CD4-positive, alpha-beta T cell treated with Interleukin-10 for 1 hour (primary cell): ENCODE measurements around the gene DNAJB12.
"Not testable (repeated sequence)": the region's sequence is repeated elsewhere in the genome, so short reads cannot be mapped to it uniquely, and the experiment has no call there.

Source experiments
- DNase-seq: peaks from one replicate; pipeline ENCODE4 v3.0.0-alpha.2; 2020

Gene DNAJB12

GRCh38 chr10:72353028-72353964 is 1.4 kb downstream of the DNAJB12 start:
- DNase-seq: no peak

DNA sequence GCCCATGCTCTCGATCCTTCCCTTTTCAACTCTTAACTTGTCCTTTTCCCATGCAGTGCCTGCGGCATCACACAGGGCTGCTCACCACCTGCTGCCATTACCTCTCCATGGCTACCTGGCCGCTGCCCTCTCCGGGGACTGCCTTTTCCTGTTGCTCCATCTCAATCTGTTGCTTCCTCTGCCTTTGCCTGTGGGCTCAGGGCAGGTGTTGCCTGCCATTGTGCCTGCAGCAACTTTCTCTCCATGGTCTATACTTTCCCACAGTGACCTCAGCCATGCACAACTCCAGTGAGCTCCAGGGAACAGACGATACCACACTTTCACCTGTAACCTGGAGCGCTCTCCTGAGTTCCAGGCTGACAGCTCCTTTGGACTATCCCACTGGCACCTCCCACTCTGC is 3.2 kb downstream of the DNAJB12 start:
- no peak for DNase-seq

DNA sequence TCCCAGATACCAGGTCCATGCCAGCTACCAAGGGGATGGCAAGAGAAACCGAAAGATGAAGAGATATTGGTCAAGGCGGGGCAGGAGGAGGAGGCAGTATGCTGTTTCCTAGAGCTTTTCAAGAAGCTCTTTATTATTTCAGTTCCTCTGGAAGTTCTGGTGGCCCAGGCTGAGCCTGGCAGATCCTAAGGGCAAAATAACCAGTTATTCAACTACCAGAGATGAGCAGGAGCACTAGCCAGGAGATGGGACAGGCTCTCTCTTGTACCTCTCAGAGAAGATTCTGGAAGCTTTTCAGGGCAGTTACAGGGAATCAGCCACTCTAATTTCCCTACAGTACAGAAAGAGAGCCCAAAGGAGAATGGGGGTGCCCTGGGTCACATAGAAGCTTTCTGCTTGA is 5.3 kb downstream of the DNAJB12 start:
- no peak for DNase-seq

DNA sequence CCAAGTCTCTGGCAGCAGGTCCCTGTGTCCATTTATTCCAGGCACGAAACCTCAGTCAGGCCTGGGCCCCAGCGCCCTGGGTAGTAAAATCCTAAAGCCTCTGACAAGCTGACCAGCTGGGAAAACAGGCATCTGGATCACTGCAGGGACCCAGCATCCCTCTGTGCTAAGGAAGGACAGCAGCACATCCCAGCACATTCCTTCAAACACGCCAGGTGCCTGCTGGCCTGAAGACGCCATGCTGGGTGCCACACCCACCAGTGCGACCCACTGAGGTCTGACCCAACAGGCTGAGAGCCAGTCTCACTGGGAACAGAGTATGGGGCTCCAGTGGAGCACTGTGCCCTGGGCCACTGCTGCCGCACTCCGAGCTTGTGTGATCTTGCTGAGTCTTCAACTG is 6.4 kb downstream of the DNAJB12 start:
- DNase-seq: no peak

GRCh38 chr10:72346117-72346516 is 8.6 kb downstream of the DNAJB12 start:
- DNase-seq: not testable (repeated sequence)

DNA sequence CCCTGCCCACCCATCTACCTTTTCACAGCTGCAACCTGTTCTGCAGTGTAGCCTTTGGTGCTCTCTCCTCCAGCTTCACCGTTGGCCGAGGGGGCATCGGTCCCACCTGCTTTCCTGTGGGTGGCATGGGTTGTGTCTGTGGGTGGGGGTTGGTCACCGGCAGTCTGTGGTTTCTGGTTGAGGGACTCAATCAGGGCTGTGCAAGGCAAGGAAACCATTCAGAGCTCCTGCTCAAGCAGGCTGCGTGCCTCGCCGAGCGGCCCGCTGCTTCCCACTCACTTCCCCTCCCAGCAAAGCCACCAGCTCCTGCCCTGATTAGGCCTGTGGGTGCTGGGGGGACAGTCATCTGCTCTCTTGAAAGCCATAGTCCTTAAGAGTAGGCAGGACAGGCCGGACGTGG is 9.8 kb downstream of the DNAJB12 start:
- DNase-seq: no peak

- DNase-seq: no peak
These were observed 11.8 kb downstream of the DNAJB12 start for GRCh38 chr10:72342911-72343310.

DNA sequence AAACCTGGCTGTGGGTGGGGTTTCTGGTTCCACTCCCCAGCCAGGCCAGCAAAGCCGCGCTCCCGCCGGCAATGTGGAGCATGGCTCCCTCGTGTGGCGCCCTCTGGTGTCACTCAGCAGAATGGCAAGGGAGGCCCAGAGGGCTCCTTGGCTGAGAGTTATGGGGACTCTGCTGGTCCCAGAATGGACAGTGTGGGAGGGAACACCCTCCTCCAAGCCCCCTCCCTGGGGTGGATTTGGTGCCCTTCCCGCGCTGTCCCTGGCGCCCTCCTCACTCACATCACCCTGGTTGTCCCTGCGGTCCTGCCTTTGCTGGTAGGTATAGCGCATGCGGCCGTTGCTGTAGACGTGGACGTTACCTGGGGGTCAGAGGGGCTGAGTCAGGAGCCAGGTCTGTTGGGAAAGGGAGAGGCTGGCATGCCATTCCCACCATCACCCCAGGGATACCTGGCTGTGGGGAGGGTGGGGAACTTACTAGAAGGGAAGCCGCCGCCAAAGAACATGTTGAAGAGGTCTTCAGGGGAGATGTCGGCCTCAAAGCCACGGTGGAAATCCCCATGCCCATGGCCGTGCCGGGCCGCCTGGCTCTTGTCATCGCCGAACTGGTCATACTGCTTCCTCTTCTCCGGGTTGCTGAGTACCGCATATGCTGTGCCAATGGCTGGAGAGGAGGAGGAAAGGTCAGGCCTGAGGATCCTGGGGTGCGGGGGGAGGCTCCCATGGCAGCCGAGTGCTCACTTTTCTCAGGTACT is 14.0 kb downstream of the DNAJB12 start:
- DNase-seq: peak; percentile 82

DNA sequence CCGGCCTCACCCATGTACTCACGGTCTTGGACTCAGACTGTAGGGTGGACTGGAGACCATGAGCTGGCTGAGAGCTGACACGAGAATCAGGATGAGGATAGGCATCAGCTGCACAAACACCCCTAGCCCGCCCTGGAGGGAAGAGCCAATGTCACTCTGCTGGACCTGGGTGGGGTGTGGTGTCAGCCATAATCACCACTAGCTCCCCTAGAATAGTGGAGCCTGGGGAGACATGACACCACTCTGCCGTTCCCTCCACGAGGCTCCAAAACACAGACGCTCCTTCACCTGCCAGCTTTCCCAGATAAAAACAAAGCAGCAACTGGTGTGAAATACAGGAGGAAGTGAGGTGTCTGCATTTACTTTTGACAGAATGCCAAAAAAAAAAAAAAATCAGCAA is 16.5 kb downstream of the DNAJB12 start:
- no peak for DNase-seq

DNA sequence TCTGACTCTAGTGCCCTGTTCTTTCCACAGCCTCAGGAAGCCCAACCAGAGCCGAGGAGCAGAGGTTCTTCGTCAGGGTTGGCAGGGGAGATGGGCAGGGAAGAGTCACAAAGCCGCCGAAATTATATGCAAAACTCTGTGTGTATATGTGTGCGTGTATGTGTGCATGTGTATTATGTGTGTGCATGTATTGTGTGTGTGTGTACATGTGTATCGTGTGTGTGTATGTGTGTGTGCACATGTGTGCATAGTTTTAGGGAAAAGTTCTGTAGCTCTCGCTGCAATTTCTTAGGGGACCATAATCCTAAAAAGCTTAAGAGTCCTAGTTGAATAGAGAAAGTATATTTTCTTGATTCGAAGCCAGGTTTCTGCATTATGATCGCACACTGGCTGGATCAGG is 17.0 kb downstream of the DNAJB12 start:
- no peak for DNase-seq

GRCh38 chr10:72337039-72337629 is 17.6 kb downstream of the DNAJB12 start:
- peak; percentile 71 for DNase-seq

- no peak for DNase-seq
These were observed 18.3 kb downstream of the DNAJB12 start for GRCh38 chr10:72336259-72337038.

DNA sequence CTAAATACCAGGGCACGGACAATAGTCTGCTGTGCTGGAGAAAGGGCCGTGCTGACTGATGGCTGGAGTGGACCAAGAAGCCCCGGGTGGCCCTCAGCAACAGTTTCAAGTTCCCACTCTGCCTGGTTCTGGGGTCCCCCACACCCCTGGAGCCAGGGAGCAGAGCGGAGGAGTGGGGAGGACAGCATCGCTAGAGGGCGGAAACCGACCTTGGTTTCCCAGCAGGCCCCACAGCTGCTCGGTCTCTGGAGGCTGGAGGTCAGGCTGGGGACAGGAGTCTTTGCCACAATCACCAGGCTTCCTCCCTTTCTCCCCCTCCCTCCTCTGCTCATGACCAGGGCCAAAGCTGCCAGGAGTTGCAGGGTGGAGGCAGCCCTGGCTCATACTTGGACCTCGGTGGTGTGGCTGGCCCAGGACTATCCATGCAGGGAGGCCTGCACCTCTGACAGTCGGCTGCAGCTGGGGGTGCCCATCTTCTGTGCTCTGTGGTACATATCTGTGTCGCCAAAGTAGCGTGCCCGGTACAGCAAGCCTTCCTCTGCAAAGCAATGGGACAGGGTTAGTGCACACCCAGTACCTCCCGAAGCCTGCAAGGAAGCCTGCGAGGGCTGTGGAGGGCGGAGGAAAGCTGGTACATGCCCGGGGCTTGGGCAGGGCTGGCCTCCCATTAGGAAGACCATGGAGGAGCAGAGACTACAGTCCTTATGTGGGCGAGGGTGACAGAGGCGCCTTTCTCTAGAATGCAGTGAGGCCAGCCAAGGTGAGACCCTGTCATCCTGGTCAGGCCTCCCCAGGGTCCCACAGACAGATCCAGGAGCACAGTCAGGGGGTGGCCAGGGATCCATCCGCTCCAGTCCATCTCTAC is 19.1 kb downstream of the DNAJB12 start:
- DNase-seq: peak; percentile 58

DNA sequence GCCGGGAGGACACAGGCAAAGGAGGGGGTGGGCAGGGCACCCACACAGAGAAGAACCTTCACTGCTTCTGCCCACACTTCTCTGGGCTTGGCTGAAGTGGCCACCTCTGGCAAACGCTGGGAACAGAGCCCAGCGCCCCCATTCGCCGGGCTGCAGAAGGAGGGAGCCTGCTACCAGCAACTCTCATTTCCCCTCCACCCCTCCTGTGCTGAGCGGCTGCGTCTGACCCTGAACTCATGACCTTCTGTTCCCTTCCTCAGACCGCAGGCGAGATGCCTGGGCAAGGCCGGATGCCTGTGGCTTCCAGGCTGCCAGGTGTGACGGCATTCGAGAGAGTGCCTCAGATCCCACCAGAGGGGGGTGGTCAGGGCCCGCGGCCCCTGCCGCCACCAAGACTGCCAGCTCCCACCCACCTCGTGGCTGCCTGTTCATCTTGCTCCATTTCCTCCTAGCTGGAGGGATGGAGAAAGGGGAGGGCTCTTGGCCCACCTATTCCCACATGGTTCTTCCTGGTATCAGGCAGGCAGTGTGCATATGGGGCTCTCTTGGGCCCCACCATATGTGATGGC is 19.8 kb downstream of the DNAJB12 start:
- DNase-seq: peak; percentile 89

- no peak for DNase-seq
These were observed 20.4 kb downstream of the DNAJB12 start for GRCh38 chr10:72334196-72334824.

DNA sequence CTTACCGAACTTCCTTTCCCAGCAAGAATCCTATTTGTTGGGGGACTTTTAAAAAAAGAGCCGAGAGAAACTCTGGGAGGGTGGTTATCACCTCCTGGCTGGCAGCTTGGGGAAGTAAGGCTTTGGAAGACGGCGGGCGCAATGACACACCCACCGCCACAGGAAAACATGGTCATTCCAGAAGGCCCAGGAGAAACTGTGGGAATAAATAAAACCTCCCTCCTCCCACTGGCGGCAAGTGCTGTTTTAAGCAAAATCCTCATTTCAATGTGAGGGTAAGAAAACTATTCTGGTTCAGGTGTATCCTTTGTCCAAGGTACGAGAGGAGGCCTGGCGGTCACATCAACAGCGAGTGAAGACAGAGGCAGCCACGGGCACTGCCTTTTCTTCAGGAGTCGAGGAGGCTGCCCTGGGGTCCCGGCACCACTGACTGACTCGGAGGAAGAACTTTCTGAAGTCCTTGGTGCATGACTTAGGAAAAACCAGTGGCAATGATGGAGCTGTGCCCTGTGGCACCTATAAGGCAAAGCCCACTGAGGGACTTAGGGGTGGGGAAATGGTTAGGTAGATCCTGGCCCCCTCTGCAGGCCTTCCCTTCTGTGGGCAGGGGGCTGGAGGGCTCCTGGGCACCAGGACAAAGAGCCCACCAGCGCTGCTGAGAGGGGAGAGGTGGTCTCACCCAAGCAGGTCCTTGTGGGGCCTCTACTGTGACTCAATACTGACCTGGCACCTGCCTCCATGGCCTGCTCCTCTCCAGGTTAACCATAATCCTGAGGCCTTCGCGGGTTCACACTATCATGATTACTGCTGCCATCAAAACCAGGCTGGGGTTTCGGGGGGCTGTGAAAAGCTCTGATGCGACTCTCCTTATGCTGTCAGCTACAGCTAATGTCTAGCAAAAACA is 21.4 kb downstream of the DNAJB12 start:
- no peak for DNase-seq

DNA sequence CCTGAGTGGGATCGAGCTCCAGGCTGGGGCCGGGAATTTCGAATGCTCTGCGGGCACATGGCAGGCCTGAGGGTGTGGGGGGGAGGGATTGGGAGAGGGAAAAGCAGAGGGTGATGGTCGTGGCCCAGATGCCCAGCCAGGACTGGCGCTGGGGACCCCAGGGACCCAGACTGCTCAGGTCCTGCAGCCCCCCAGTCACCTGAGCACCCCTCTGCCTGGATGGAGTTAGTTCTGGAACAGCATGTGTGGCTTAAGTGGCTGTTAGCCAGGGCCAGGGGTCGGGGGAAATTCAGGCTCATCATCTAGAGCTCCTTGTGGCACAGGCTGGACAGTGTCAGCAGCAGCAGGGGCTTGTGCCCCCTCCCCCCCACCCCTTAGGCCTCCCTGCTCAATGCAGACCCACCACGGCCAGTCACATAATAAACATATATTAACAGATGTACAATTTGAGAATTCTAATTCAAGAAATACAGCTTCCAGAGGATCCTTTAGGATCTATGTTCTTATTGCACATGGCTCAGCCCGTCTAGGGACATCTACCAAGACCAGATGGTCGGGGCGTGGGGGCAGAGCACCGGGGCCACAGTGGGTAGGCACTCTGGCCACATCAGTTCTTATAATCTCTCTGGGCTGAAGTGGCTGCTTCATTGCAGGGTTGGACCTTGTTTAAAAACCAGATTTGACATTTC is 22.2 kb downstream of the DNAJB12 start:
- no peak for DNase-seq

DNA sequence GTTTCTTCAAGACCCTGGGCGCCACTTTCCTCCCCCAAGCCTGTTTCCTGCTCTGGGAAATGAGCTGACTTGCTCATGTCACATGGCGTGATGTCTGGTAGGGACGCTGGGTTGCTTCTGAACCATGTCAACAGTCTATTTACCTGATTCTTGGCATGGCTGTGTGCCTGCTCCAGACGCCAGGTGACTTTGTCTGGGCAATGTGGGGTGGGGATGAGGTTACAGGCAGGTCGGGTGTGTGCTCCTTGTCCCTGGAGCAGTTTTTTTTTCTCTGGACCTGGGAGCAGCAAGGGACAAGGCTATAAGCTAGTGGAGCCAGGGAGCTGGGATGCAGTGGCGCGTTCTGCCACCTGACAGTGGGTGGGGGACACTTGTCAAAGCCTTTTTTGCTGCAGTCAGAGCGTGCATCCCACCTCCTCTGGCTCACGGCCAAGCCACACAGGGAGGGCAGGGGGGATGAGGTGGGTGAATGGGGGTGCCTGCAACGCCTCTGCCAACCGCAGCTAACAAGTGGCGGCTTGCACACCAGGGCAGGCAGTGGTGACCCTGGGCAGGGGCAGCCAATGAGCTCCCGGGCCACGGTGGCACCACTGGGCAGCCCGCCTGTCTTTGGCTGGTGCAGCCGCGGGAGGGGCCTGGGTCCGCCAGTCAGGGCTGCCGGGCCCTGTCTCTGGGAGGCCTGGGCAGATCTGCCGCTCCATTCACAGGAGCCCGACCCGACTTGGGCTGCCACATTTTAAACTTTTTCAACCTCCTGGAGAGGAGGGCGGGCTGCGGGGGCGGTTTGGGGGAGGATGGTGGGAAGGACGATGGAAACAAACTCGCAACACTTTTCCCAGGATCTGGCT is 22.9 kb downstream of the DNAJB12 start:
- peak; percentile 92 for DNase-seq
